OCI-LY7 (cell line): ENCODE measurements around the gene SAC3D1.

Source experiments
- CTCF ChIP-seq: fragments of 200-600 bp; sonication (generic); conservative IDR thresholded peaks from 2 replicates; pipeline ENCODE4 v1.5.1; 2014; ENCODE audit warnings: mild to moderate bottlenecking, antibody characterized with exemption, low read length, moderate library complexity, mixed read lengths
- EZH2phosphoT487 ChIP-seq: fragments of 200-600 bp; sonication (generic); IDR thresholded peaks from 2 replicates; pipeline ENCODE4 v1.6.1; 2018; ENCODE audit warnings: low read depth, borderline replicate concordance, mild to moderate bottlenecking, mixed run types, antibody characterized with exemption, low read length, moderate library complexity, mixed read lengths

GRCh38 chr11:65040520-65040846, 527 bp upstream of the SAC3D1 start:
- TF ChIP-seq CTCF (no peak), EZH2phosphoT487 (no peak)
